ENCODE results near the gene TNFRSF4.
"Not testable (repeated sequence)": the region's sequence is repeated elsewhere in the genome, so short reads cannot be mapped to it uniquely, and the experiment has no call there.

Gene TNFRSF4

GRCh38 chr1:1250786-1251284 lies 36.9 kb upstream of the TNFRSF4 start:
- no peaks in the 10 kb centered on the region for H3K27me3 Mint-ChIP-seq (ENCODE audit: low read depth)
- peak overlapping the region; percentile 78 for H3K27ac Mint-ChIP-seq
- H3K9me3 Mint-ChIP-seq = no peaks in the 10 kb centered on the region
- peaks cover 12% of the 10 kb centered on the region for H3K36me3 Mint-ChIP-seq (ENCODE audit: low read depth)
- H3K4me1 Mint-ChIP-seq (ENCODE audit: low read depth) = peaks cover 9% of the 10 kb centered on the region
- peak overlapping the region; percentile 50 for H3K4me3 Mint-ChIP-seq

- H3K27me3 Mint-ChIP-seq (ENCODE audit: low read depth); H3K4me3 Mint-ChIP-seq; H3K36me3 Mint-ChIP-seq (ENCODE audit: low read depth); H3K4me1 Mint-ChIP-seq (ENCODE audit: low read depth); H3K9me3 Mint-ChIP-seq; H3K27ac Mint-ChIP-seq: not testable (repeated sequence)
Observed at GRCh38 chr1:1248009-1248913, 34.3 kb upstream of the TNFRSF4 start.

- Mint-ChIP-seq H3K9me3 (no peaks in the 10 kb centered on the region), H3K27ac (no peak overlapping the region), H3K4me3 (no peak overlapping the region), H3K27me3 (ENCODE audit: low read depth) (no peaks in the 10 kb centered on the region), H3K4me1 (ENCODE audit: low read depth) (peaks cover 9% of the 10 kb centered on the region), H3K36me3 (ENCODE audit: low read depth) (peaks cover 2% of the 10 kb centered on the region)
Observed at GRCh38 chr1:1247341-1247913, 33.5 kb upstream of the TNFRSF4 start.

- Mint-ChIP-seq H3K27me3 (ENCODE audit: low read depth) (no peaks in the 10 kb centered on the region), H3K4me3 (no peak within 1 kb of the TSS), H3K27ac (no peak within 1 kb of the TSS), H3K4me1 (ENCODE audit: low read depth) (peaks cover 9% of the 10 kb centered on the region), H3K9me3 (no peaks in the 10 kb centered on the region), H3K36me3 (ENCODE audit: low read depth) (peaks cover 2% of the 10 kb centered on the region)
Observed at GRCh38 chr1:1246577-1247340, 32.8 kb upstream of the TNFRSF4 start, which contains the start of gene C1QTNF12. TSS of gene C1QTNF12 (minus strand) at chr1:1246722. CDS start at chr1:1246690, 32 bp downstream.

GRCh38 chr1:1245817-1246576 lies 32.0 kb upstream of the TNFRSF4 start:
- Mint-ChIP-seq H3K9me3 (no peaks in the 10 kb centered on the region), H3K36me3 (ENCODE audit: low read depth) (peaks cover under 1% of the 10 kb centered on the region), H3K27me3 (ENCODE audit: low read depth) (no peaks in the 10 kb centered on the region), H3K4me3 (no peak overlapping the region), H3K4me1 (ENCODE audit: low read depth) (peaks cover 8% of the 10 kb centered on the region), H3K27ac (no peak overlapping the region)

GRCh38 chr1:1245178-1245816 lies 31.3 kb upstream of the TNFRSF4 start:
- no peak overlapping the region for H3K4me3 Mint-ChIP-seq
- peaks cover 5% of the 10 kb centered on the region for H3K4me1 Mint-ChIP-seq (ENCODE audit: low read depth)
- no peaks in the 10 kb centered on the region for H3K36me3 Mint-ChIP-seq (ENCODE audit: low read depth)
- no peak overlapping the region for H3K27ac Mint-ChIP-seq
- H3K27me3 Mint-ChIP-seq (ENCODE audit: low read depth) = no peaks in the 10 kb centered on the region
- H3K9me3 Mint-ChIP-seq = no peaks in the 10 kb centered on the region

- H3K9me3 Mint-ChIP-seq = no peaks in the 10 kb centered on the region
- H3K4me1 Mint-ChIP-seq (ENCODE audit: low read depth) = no peaks in the 10 kb centered on the region
- H3K27ac Mint-ChIP-seq = no peak overlapping the region
- H3K27me3 Mint-ChIP-seq (ENCODE audit: low read depth) = no peaks in the 10 kb centered on the region
- H3K4me3 Mint-ChIP-seq = no peak overlapping the region
- no peaks in the 10 kb centered on the region for H3K36me3 Mint-ChIP-seq (ENCODE audit: low read depth)
Observed at GRCh38 chr1:1244192-1244811, 30.3 kb upstream of the TNFRSF4 start.

- Mint-ChIP-seq H3K4me3 (no peak overlapping the region), H3K36me3 (ENCODE audit: low read depth) (no peaks in the 10 kb centered on the region), H3K9me3 (no peaks in the 10 kb centered on the region), H3K4me1 (ENCODE audit: low read depth) (no peaks in the 10 kb centered on the region), H3K27me3 (ENCODE audit: low read depth) (no peaks in the 10 kb centered on the region), H3K27ac (no peak overlapping the region)
Observed at GRCh38 chr1:1243807-1244191, 29.8 kb upstream of the TNFRSF4 start.

GRCh38 chr1:1243266-1243660 lies 29.3 kb upstream of the TNFRSF4 start:
- Mint-ChIP-seq H3K9me3 (no peaks in the 10 kb centered on the region), H3K27me3 (ENCODE audit: low read depth) (no peaks in the 10 kb centered on the region), H3K4me3 (no peak overlapping the region), H3K36me3 (ENCODE audit: low read depth) (no peaks in the 10 kb centered on the region), H3K27ac (no peak overlapping the region), H3K4me1 (ENCODE audit: low read depth) (no peaks in the 10 kb centered on the region)

- no peaks in the 10 kb centered on the region for H3K36me3 Mint-ChIP-seq (ENCODE audit: low read depth)
- H3K4me1 Mint-ChIP-seq (ENCODE audit: low read depth) = no peaks in the 10 kb centered on the region
- no peaks in the 10 kb centered on the region for H3K9me3 Mint-ChIP-seq
- H3K27me3 Mint-ChIP-seq (ENCODE audit: low read depth) = no peaks in the 10 kb centered on the region
- no peak overlapping the region for H3K27ac Mint-ChIP-seq
- H3K4me3 Mint-ChIP-seq = no peak overlapping the region
Observed at GRCh38 chr1:1242461-1243265, 28.7 kb upstream of the TNFRSF4 start.

GRCh38 chr1:1241588-1242219 lies 27.8 kb upstream of the TNFRSF4 start:
- no peaks in the 10 kb centered on the region for H3K9me3 Mint-ChIP-seq
- H3K36me3 Mint-ChIP-seq (ENCODE audit: low read depth) = no peaks in the 10 kb centered on the region
- no peaks in the 10 kb centered on the region for H3K27me3 Mint-ChIP-seq (ENCODE audit: low read depth)
- no peak overlapping the region for H3K27ac Mint-ChIP-seq
- no peak overlapping the region for H3K4me3 Mint-ChIP-seq
- H3K4me1 Mint-ChIP-seq (ENCODE audit: low read depth) = no peaks in the 10 kb centered on the region

GRCh38 chr1:1240822-1241587 lies 27.1 kb upstream of the TNFRSF4 start:
- H3K36me3 Mint-ChIP-seq (ENCODE audit: low read depth) = no peaks in the 10 kb centered on the region
- no peaks in the 10 kb centered on the region for H3K4me1 Mint-ChIP-seq (ENCODE audit: low read depth)
- no peaks in the 10 kb centered on the region for H3K9me3 Mint-ChIP-seq
- H3K27ac Mint-ChIP-seq = no peak overlapping the region
- H3K4me3 Mint-ChIP-seq = no peak overlapping the region
- no peaks in the 10 kb centered on the region for H3K27me3 Mint-ChIP-seq (ENCODE audit: low read depth)

All from T-helper 1 cell treated with Interleukin-12 subunit alpha and Interleukin-12 subunit beta and Interleukin-4 antibody, amounts not matched to agents 30 μg/mL and 1 μg/mL, for 36 hours (primary cell).